GM18498 (cell line): ENCODE results near the gene PLXNC1.

ENCODE experiments used
- ATAC-seq: cut with Tn5 transposase; IDR thresholded peaks from one replicate; pipeline ENCODE4 v1.9.1; 2021; ENCODE audit warnings: mild to moderate bottlenecking, moderate library complexity; ENCODE audit not compliant: unreplicated experiment

The PLXNC1 gene

GRCh38 chr12:94262228-94263010 is 114.0 kb downstream of the PLXNC1 start:
- peak; percentile 56 for ATAC-seq

GRCh38 chr12:94263011-94263811 is 114.8 kb downstream of the PLXNC1 start:
- ATAC-seq = peak; percentile 34

GRCh38 chr12:94263905-94264561 is 115.7 kb downstream of the PLXNC1 start:
- ATAC-seq = no peak

GRCh38 chr12:94264736-94265485 is 116.5 kb downstream of the PLXNC1 start:
- no peak for ATAC-seq

- ATAC-seq = no peak
These were observed 117.2 kb downstream of the PLXNC1 start for GRCh38 chr12:94265539-94265938.

GRCh38 chr12:94265966-94266745 is 117.8 kb downstream of the PLXNC1 start:
- no peak for ATAC-seq

- ATAC-seq = no peak
These were observed 118.6 kb downstream of the PLXNC1 start for GRCh38 chr12:94266796-94267536.

GRCh38 chr12:94267537-94267872 is 119.1 kb downstream of the PLXNC1 start:
- no peak for ATAC-seq

- ATAC-seq = peak; percentile 34
These were observed 119.6 kb downstream of the PLXNC1 start for GRCh38 chr12:94267921-94268471.

- peak; percentile 51 for ATAC-seq
These were observed 121.1 kb downstream of the PLXNC1 start for GRCh38 chr12:94269316-94269999.

GRCh38 chr12:94271351-94271750 is 123.0 kb downstream of the PLXNC1 start:
- ATAC-seq = no peak

- no peak for ATAC-seq
These were observed 123.9 kb downstream of the PLXNC1 start for GRCh38 chr12:94272280-94272679.

GRCh38 chr12:94273272-94273671 is 124.9 kb downstream of the PLXNC1 start:
- ATAC-seq = no peak

GRCh38 chr12:94276725-94277124 is 128.3 kb downstream of the PLXNC1 start:
- ATAC-seq = no peak

- ATAC-seq = no peak
These were observed 129.1 kb downstream of the PLXNC1 start for GRCh38 chr12:94277426-94278000.

- ATAC-seq = no peak
These were observed 131.7 kb downstream of the PLXNC1 start for GRCh38 chr12:94280063-94280462.

- ATAC-seq = no peak
These were observed 134.3 kb downstream of the PLXNC1 start for GRCh38 chr12:94282675-94283074.

- ATAC-seq = no peak
These were observed 135.7 kb downstream of the PLXNC1 start for GRCh38 chr12:94284046-94284445.
